GM12873 (cell line): ENCODE data around the gene RAET1E.

ENCODE experiments used
- TF ChIP-seq, protein P1 (sequence below): IDR thresholded peaks from 2 replicates; pipeline ENCODE4 v1.5.1; 2012; ENCODE audit warnings: low read depth, mild to moderate bottlenecking, moderate library complexity, low read length, control low read depth; ENCODE audit not compliant: insufficient read depth; ENCODE audit errors: missing control alignments

The RAET1E gene

DNA sequence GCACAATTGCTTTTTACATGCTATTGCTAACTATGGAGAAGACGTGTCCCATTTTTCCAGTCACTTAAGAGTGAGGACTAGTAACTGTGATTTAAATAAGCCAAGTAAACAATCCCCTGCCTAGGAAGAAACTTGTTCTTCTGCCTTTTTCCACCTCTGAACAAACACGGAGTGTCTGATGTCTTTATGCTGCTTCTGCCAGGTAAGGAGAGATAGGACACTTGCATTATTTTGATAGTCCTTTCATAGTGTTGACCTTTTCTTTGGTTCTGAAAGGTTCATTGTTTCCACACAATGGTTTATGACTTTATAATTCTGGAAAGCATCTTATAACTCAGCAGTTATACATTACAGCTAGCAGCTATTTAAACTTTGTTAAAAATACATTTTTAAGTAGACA lies 42.2 kb downstream of the RAET1E start:
- TF ChIP-seq, protein P1, sequence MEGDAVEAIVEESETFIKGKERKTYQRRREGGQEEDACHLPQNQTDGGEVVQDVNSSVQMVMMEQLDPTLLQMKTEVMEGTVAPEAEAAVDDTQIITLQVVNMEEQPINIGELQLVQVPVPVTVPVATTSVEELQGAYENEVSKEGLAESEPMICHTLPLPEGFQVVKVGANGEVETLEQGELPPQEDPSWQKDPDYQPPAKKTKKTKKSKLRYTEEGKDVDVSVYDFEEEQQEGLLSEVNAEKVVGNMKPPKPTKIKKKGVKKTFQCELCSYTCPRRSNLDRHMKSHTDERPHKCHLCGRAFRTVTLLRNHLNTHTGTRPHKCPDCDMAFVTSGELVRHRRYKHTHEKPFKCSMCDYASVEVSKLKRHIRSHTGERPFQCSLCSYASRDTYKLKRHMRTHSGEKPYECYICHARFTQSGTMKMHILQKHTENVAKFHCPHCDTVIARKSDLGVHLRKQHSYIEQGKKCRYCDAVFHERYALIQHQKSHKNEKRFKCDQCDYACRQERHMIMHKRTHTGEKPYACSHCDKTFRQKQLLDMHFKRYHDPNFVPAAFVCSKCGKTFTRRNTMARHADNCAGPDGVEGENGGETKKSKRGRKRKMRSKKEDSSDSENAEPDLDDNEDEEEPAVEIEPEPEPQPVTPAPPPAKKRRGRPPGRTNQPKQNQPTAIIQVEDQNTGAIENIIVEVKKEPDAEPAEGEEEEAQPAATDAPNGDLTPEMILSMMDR = no peak

DNA sequence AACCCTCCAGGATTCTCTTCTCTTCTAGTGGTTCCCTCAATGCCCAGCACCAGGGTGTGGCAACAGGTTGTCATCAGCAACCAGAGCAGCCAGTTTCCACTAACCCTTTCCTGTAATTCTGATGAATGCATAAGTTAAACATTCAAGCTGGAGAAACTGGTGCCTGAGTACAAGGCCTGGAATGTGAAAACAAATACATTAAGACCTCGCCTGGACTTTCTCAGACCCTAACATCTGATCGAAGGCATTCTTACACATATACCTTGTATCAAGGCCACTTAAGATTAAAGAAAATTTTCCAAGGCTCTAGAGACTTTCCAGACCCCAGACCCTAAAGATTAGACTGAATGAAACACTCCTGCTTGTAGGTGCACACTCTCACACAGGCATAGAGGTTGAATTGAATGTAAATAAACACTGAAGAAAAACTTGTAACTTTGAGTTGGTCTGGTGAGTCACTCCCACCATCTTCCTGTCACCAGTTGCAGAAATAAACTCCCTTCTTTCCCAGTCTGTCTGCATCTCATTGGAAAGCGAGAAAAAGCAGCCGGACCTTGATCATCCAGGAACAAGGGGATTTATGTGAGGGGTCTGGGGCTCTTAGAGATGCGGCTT lies 42.8 kb downstream of the RAET1E start:
- TF ChIP-seq, protein P1 = no peak

DNA sequence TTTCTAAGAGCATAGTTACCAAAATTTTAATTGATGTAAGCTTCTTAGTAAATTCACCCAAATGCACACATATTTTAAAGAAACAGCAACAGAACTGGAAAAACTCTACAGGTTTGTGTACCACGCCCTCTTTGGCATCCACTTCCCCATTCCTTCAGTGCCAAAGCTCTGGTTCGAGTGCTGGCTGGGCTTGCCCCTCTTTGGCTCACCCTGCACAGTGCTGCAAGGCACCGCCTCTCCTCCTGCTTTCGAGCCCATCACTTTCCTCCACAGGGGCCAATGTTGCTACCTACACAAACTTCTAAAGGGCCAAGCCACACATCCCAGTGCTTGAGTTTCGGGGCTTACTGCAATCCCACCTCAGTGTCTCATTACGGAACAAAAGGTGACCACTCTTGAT lies 43.4 kb downstream of the RAET1E start:
- TF ChIP-seq, protein P1 = no peak

DNA sequence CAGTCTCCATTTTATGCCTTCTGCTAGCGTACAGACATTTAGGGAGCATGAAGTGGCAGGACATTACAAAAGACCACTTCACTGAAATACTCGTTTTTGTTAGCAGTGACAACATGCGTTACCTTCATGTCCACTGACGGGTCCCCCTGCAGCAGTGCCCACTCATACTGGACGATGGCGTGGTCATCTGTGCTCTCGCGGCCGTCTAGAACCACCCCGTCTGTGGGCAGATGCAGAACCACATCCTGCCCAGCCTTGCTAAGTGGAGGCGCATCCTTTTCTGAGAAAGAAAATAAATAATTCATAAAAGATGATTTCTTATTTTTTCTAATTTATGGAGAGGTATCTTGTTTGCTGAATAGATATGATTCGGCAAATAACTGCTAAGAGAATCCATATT lies 45.0 kb downstream of the RAET1E start:
- TF ChIP-seq, protein P1 = no peak

DNA sequence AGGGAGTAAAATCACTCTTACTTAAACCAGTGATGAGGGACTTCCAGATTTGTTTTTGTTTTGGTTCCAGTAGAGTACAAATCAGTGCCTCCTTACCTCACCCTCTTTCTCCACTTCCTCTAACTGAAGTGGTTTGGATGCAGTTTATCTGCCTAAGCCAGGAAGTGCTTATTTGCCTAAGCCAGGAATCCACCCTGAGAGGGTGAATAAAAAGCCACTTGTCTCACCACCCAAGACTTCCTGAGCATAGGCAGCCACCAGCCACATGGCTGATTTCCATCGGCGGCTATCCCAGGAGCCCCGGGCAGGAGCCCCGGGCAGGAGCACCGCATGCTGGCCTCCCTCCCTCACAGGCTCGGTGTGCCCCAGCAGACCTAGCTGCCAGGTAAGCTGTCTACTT lies 45.7 kb downstream of the RAET1E start:
- TF ChIP-seq, protein P1 = no peak

DNA sequence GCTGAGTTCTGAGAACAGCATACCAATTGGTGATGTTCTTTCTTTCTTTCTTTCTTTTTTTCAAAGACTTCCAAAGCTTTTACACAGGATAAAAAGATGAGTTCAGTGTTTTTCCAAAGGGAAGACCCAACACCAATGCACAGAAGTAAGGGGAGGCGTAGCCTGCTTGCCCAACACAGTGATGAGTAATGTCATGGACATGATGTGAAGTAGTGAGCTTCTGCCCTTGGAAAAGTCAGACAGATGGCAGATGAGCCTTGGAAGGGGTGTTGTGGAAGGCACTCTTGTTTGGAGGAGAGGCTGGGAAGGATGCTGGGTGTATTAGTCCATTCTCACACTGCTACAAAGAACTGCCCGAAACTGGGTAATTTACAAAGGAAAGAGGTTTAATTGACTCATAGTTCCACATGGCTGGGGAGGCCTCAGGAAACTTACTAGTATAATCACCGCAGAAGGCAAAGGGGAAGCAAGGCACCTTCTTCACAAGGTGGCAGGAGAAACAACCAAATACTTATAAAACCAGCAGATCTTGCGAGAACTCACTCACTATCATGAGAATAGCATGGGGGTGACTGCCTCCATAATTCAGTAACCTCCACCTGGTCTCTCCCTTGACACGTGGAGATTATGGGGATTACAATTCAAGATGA lies 46.3 kb downstream of the RAET1E start:
- TF ChIP-seq, protein P1 = no peak
